ENCODE results near the gene CAVIN1.
"Not testable (repeated sequence)": the region's sequence is repeated elsewhere in the genome, so short reads cannot be mapped to it uniquely, and the experiment has no call there.

CAVIN1 gene

DNA sequence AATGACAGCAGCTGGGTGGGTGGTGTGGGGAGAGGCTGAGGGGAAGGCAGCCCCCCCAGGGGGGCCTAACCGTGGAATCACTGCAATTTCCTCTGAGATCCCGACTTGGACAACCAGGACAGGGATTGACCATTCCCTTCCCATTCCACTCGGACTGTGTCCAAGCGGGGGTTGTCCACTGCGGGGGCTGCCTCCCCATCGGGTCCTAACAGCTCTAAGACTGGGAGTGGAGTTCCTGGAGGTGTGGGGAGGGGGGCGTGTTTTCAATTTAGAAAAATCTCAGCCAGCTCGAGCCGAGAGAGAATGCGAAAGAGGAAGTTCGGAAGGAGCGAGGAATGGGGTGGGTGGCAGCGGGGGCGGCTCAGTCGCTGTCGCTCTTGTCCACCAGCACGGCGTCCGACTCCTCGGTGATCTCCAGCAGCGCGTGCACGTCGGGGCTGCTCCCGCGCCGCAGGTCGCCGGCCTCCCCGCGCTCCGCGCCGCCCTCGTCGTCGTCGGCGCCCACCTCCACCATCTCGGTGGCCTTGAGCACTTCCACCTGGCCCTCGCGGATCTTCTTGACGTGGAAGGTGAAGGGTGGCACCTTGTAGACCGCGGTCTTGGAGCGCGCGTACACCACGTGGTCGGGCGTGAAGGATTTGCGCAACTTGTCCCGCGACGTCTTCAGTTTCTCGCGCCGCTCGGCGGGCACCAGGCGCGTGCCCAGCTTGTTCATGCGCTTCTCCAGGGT, 18.6 kb downstream of the CAVIN1 start:
- no peak for DNase-seq

DNA sequence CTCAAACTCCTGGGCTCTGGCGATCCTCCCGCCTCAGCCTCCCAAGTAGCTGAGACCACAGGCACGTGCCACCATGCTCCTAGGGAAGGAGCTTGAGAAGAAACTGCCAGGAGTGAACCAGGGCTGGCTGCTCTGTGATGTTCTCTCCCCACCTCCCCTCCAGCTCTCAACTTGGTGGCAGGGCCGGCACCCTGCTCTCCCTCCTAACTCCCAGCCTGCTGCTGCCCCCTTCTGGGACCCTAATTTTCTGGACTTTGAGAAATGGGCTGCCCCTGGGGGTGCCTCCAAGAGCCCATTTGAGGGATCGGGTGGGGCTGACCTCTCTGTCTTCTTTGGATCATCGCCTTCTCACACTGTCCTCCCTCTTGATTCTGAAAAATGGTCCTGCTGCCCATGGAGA, 19.9 kb downstream of the CAVIN1 start:
- peak; percentile 3 for DNase-seq

DNA sequence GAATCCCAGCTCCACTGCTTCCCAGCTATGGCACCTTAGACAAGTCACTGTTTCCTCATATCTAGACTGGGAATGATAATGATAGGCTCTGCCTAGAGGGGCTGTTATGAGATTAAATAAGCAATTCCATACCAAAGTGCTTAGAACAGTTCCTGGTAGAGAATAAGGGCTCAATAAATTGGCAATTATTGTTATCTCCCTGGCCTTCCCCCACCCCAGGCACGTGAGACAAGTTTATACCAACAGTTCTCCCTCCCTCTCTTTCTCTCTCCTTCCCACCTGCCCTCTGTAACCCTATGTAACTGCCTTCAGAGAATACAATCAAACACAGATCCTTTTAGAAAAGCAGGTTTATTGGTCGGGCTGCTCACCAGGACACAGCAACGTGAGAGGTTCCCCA, 20.9 kb downstream of the CAVIN1 start:
- no peak for DNase-seq

DNA sequence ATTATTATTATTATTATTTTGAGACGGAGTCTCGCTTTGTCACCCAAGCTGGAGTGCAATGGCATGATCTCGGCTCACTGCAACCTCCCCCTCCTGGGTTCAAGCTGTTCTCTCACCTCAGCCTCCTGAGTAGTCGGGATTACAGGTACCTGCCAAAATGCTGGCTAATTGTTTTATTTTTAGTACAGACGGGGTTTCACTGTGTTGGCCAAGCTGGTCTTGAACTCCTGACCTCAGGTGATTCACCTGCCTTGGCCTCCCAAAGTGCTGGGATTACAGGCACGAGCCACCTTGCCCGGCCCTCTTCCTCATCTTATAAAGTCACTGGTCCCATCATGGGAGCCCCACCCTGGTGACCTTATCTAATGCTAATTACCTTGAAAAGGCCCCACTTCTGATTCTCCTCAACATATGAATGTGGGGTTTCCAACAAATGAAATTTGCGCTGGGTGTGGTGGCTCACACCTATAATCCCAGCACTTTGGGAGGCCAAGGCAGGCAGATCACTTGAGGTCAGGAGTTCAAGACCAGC, 22.1 kb downstream of the CAVIN1 start:
- DNase-seq = not testable (repeated sequence)

DNA sequence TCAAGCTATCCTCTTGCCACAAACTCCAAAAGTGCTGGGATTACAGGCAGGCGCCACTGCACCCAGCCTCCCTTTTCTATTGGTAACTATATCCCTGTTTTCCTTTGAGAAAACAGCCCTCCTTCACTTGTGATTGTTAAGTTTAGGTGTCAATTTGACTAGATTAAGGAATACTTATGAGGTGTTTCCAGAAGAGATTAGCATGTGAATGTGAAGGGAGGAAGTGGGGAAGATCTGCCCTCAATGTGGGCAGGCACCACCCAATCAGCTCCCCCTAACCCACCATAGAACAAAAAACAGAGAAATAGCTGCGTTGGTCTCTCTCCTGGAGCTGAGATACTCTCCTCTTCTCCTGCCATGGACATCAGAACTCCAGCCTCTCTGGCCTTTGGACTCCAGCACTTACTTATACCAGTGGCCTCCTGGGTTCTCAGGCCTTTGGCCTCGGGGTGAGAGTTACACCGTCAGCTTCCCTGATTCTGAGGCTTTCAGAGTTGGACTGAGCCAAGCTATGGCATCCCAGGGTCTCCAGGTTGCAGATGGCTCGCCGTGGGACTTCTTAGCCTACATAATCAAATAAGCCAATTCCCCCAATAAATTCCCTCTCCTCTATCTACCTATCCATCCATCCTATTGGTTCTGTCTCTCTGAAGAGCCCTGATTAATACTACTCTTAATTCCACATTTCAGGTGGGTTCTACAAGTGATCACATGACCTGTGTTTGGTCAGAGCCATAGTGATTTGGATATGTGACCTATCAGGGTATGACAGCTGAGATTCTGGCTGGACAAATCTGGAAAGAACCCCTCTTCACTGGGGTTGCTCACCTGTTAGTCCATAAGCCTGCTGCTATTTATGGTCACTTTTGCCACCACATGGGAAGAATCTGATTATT, 22.9 kb downstream of the CAVIN1 start:
- no peak for DNase-seq

DNA sequence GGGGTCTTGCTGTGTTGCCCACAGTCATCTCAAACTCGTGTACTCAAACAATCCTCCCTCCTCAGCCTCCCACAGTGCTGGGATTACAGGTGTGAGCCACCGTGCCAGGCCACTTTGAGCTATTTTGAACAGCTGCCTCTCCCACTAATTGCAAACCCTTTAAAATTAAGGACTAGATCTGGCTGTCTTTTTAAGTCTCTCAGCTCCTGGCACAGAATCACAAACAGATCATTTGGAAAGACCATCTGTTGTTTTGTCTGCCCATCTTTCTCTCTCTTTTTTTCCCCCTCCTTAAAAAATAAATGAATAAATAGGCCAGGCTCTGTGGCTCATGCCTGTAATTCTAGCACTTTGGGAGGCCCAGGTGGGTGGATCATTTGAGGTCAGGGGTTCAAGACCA, 23.9 kb downstream of the CAVIN1 start:
- DNase-seq = no peak

DNA sequence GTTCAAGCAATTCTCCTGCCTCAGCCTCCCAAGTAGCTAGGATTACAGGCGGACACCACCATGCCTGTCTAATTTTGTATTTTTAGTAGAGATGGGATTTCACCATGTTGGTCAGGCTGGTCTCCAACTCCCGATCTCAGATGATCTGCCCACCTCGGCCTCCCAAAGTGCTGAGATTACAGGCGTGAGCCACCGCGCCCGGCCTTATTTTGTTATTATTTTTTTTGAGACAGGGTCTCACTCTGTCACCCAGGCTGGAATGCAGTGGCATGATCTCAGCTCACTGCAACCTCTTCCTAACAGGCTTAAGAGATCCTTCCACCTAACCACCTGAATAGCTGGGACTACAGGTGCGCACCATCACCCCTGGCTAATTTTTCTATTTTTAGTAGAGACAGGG, 27.5 kb downstream of the CAVIN1 start:
- DNase-seq = not testable (repeated sequence)

DNA sequence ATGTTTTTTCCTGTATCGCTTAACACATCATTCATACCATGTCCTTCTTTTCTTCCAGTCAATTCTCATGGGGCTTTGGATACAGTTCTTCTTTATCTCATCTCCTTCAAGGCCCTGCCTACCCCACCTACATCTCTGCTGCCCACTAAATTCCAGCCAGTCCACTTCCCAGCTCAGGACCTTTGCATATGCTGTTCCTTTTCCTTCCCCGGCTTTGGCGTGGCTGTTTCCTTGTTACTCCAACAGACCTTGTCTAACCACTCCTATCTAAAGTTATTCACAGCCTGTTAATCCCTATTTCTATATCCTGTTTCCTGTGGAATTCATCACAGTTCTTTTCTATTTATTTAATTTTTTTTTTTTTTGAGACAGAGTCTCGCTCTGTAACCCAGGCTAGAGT, 28.2 kb downstream of the CAVIN1 start:
- DNase-seq = no peak

DNA sequence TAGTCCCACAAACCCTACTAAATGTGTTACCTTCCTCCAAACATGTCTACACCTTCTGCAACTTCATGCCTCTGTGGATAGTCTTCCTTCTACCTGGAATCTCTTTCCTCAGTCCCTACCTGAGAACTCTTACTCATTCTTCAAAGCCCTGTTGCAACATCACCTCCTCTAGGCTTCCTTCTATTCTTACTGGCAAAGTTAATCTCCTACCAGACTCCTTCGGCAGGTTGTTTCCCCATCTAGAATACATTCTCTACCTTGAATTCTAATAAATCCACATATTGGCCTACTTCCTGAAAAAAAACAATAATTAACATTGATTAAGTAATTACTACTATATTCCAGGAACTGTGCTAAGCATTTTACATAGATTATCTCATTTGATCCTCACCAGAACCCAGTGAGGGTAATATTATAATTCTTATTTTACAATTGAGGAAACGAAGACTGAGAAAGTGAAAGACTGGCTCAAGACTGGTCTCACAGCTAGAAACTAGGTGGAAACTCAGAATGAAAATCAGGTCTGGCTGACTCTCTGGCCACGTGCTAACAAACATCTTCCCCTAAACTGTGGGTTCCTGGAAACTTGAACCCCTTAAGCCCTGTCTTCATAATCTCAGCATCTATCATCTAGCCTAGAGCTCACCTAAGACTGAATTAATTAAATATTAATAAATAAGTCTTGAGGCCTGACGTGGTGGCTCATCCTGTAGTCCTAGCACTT, 30.2 kb downstream of the CAVIN1 start:
- no peak for DNase-seq

DNA sequence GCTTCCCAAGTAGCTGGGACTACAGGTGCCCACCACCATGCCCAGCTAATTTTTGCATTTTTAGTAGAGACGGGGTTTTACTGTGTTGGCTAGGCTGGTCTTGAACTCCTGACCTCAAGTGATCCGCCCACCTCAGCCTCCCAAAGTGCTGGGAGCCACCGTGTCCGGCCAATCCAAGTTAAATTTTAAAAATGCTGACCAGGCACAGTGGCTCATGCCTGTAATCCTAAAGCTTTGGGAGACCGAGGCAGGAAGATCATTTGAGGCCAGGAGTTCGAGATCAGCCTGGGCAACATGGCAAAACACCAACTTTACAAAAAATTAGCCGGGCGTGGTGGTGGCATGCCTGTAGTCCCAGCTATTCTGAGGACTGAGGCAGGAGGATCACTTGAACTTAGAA, 31.6 kb downstream of the CAVIN1 start:
- DNase-seq = not testable (repeated sequence)

DNA sequence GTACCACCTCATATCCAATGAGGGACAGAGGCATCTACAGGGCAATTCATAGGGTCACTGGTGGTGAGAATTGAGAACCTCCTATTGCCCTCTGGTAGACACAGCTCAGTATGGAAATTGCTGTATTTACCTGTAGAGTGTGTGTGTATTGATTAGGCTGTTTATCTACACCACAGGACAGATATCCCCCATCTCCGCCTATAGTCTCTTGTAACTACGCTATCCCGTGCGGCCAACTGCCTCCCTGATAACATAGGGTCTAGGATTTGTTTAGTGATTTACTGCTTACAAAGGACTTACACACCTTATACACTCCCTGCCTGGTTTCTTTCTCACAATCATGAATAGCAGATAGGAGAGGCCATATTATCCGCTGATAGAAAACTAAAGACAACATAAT, 33.2 kb downstream of the CAVIN1 start:
- no peak for DNase-seq

DNA sequence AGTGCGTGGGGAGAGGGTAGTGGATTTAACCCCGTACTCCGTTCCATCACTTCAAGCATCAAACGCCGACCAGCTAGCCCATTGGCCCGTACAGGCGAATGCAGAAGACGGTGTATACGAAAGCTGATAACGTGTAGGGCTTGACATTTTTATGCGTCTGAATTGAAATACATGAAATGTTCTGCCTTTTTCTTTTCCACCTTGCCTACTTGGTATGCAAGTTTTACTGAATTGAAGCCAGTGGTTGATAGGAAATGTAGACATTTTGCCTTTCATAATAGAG, 34.0 kb downstream of the CAVIN1 start:
- DNase-seq = no peak

DNA sequence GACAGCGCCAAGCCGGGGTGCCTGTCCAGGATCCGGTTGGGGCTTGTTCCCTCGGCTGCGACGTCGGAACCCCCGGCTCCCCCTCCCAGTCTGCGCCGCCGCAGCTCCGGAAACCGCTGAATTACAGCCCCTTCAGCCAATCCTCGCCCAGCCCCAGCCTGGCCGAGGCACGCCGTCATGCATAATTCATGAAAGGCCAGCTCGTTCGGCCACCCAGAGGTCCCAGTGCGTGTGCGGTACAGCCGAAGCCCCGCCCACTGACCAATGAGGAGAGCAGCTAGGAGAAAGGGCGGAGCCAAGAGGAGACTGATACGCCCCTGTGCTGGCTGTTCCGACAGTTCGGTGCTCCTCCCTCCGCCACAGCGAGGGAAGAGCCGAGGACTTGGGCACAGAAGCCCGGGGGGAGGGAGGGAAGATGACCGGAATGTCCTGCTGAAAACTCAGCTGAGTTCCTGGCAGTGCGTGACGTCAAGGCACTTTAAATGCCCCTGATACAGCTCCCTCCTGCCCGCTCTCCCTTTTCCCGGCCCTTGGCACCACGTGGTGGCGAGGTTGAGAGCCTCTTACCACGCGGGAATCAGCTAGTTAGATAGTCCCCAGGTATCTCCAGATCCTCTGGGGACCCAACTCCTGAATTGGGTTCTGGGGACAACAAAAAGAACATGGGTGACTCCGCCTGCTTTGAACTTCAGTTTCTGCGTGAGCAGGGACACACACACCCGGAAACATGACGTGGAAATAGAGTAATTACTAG, 34.5 kb downstream of the CAVIN1 start, which contains the start of gene STAT3:
STAT3 (minus strand) TSS at position 62 of the 754 bp plus-strand sequence. CDS start 39,926 bp downstream, outside the sequence.
- DNase-seq = peak; percentile 100

DNA sequence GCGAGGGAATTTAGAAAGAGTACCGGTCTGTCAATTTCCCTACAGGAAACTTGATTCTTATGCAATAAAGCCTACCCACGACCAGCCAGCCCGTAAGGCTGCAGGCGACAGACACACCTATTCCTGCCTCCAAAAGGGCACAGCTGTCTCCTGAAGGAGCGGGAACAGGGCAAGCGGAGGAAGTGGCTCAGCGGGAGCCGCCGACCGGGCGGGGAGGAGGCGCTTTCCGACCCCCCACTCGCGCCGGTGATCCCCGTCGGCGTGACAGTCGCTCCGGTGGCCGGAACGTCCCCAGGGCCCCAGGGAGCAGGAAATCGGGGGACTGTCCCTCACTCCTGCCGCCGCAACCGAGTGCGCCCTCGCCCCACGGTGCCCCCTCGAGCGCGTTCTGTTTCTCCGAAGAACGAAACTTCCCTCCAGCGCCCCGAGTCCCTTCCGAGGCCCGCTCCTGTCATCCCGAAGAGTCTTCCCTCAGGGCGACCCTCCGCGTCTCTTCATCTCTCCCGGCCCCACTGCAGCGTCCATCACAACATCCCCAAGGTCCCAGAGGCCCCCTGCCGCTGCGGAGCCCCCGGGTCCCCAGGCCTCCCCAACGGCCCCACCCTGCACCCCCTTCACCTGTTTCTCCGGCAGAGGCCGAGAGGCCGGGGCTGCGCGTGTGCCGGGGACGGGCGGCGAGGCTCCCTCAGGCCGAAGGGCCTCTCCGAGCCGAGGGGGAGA, 35.2 kb downstream of the CAVIN1 start:
- peak; percentile 56 for DNase-seq

DNA sequence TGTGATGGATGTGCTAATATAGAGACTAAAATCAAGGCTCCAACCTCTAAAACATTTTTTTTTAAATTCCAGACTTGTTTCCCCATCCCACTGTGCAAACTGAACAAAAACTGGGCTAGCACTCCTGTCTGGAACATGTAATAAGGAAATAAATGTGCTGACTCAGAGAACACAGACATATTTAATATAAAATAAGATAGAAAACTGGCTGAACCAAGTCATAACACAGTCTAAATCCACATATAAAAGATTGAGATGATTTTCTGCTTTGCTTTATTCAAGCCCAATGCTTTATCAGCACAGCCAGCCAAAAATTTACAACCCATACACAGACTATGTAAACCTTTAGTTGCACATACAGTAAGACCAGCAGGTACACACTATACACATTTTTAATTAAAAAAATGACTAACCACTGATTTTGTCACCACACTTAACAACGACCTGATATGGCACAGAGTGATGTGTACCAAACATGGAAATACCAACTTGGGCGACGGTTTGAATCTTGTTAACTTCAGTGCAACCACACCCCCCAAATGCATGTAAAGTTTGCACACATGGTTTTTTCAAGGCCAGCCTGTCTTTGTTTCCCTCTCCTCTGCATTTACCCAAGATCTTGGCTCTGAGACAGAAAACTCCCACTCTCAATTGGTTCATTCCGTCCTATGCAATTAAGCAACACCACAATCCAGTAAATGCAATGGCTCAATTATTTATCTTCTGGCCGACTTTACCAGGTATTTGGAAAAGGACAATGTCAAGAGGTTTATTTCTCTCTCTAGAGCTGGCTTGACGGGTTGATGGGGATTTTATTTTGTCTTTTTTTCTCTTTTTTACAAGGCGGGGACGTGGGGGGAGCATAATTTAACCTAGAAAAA, 36.0 kb downstream of the CAVIN1 start:
- peak; percentile 27 for DNase-seq

DNA sequence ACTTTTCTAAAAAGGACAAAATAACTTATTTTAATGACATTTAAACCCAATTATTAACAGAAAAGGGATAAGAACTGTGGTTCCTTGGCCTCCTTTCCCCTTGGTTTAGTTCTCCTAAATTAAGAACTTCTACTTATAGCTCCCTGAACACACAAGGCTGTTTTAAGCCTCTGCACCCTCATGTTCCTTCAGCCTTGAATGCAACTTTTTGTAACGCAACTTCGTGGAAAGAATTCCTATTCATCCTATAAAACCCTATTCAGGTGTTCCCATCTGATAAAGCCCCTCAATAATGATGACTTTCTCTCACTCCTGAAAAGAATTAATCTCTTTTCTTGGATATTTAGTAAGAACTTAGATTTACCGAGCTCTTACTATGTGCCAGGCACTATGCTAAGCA, 41.2 kb downstream of the CAVIN1 start:
- no peak for DNase-seq

DNA sequence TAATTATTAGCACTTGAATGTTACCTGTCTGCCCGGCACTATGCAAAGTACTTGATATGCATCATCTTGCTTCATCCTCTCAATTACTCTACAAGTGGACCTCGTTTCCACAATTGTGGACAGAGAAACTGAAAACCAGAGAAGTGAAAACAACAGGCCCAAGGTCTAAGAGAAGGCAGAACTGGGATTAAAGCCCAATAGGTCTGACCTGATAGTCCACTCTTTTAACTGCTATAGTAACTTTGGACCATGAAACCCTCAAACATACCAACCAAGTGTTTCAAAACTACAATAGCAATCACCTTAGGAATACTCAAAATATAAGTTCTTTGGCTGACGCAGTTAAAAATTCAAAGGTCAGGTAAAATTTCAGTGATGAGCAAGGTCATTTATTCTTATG, 42.1 kb downstream of the CAVIN1 start:
- DNase-seq = no peak

DNA sequence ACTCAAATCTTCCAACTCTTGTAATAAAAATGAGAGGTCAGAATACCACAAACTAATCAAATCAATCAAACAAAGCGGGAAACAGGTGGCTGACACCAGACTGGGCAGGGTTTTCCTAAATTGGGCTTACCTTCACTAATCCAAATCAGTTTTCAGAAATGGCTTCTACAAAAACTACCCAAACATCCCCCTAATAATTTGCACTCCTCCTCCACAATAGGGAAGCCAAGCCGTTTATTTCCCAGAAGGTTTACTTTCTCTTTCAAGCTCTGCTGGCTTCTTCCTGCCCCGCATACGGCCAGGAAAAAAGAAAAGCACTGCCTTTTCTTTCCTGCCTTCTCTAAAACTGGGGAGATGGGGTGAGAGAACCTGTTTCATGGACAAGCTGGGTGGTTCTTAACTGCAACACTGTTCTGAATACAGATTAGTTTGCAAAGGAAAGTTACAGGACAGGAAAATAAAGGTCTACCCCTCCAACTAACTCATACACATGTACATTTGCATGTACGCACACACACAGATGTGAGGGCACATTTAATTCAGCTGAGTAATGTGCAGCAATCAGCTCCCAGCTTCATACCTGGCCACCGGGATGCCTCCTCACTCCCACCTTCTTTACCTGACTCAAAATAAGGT, 44.0 kb downstream of the CAVIN1 start:
- DNase-seq = no peak

DNA sequence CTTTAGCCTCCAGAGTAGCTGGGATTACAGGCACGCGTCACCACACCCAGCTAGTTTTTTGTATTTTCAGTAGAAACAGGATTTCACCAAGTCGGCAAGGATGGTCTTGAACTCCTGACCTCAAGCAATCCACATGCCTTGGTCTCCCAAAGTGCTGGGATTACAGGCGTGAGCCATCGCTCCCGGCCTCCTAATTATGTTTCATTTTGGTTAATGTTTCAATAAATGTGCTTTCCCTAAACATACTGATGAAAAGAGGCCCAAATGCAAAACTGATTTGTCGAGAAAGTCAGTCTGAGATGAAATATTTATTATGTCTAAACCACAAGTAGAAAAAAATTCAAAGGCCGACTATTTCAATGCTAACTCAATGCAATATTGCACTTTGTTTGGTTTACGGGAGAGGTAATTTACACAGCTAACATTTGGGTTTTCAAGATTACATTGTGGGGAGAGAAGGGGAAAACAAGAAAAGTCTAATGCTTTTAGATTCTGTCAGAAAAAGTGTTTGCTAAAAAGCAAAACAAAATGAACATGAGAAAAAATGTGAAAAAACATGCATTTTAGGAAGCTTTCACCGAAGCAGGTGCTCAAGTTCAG, 44.6 kb downstream of the CAVIN1 start:
- no peak for DNase-seq

DNA sequence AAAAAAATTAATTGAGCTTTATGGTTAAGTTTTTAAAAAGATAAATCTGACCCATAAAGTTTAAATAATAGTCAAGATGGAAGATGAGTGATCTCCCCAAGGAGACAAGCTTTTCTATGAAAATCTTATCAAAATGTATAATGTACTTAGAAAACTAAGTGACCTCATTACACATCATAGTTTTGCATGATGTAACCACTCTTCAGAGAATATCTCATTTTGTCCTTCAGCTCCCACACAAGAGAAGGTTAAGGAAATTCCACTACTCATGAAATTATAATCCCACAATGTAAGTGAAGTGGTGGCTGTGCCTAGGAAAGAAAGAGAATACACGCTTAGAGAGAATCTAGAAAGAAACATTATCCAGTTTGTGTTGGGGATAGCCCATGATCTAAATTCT, 49.2 kb downstream of the CAVIN1 start:
- DNase-seq = no peak
